IMR-90 (cell line): ENCODE results near the gene COL6A3.

Experiments
- BHLHE40 ChIP-seq: fragments of 150-350 bp; IDR thresholded peaks from 2 replicates; pipeline ENCODE4 v1.6.1; 2016; ENCODE audit warnings: mild to moderate bottlenecking, low read depth, low read length
- CEBPB ChIP-seq: IDR thresholded peaks from 2 replicates; pipeline ENCODE4 v1.6.1; 2012; ENCODE audit warnings: low read depth, low read length, improper control_type of control experiment
- CHD1 ChIP-seq: IDR thresholded peaks from 2 replicates; pipeline ENCODE4 v1.6.1; 2012; ENCODE audit warnings: low read depth, low read length, improper control_type of control experiment
- CTCF ChIP-seq: conservative IDR thresholded peaks from 2 replicates; pipeline ENCODE4 v1.5.1; 2012; ENCODE audit warnings: mild to moderate bottlenecking, low read depth, low read length, improper control_type of control experiment
- FOS ChIP-seq: fragments of 150-350 bp; IDR thresholded peaks from 2 replicates; pipeline ENCODE4 v1.6.1; 2016; ENCODE audit warnings: low read depth, low read length
- MAFK ChIP-seq: IDR thresholded peaks from 2 replicates; pipeline ENCODE4 v1.6.1; 2012; ENCODE audit warnings: low read depth, low read length, improper control_type of control experiment
- MAZ ChIP-seq: IDR thresholded peaks from 2 replicates; pipeline ENCODE4 v1.6.1; 2012; ENCODE audit warnings: low read depth, mild to moderate bottlenecking, low read length, improper control_type of control experiment, moderate library complexity, borderline replicate concordance
- MXI1 ChIP-seq: IDR thresholded peaks from 2 replicates; pipeline ENCODE4 v1.6.1; 2012; ENCODE audit warnings: low read depth, mild to moderate bottlenecking, low read length, moderate library complexity, borderline replicate concordance
- POLR2A ChIP-seq: IDR thresholded peaks from 2 replicates; pipeline ENCODE4 v1.6.1; 2012; ENCODE audit warnings: mild to moderate bottlenecking, low read depth, low read length
- RAD21 ChIP-seq: IDR thresholded peaks from 2 replicates; pipeline ENCODE4 v1.6.1; 2012; ENCODE audit warnings: low read length, improper control_type of control experiment
- RCOR1 ChIP-seq: IDR thresholded peaks from 2 replicates; pipeline ENCODE4 v1.6.1; 2012; ENCODE audit warnings: mild to moderate bottlenecking, low read length, improper control_type of control experiment; ENCODE audit not compliant: insufficient replicate concordance
- RFX5 ChIP-seq: IDR thresholded peaks from 2 replicates; pipeline ENCODE4 v1.8.0; 2012; ENCODE audit warnings: low read depth, mild to moderate bottlenecking, low read length, moderate library complexity
- TF ChIP-seq, protein P1 (sequence below): fragments of 150-350 bp; IDR thresholded peaks from 2 replicates; pipeline ENCODE4 v1.6.1; 2017; ENCODE audit warnings: mild to moderate bottlenecking, antibody characterized with exemption, low read length, low read depth

DNA sequence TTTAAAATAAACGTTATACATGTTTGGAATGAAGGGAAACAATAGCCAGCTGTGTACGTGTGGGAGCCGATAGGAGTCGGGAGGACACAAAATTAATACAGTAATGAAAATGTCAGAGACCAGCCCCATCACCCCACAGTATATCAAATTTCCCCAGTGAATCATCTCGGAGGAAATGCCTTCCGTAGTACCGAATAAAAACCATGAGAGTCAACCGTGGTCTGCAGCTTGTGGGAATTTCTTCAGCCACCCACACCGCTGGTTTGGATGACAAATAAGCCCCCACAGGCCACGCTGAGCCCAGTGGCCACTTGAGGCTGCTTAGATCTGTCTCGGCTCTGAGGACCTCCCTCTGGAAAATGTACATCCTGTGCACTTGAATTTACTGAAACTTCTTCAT lies 133.7 kb downstream of the COL6A3 start:
- TF ChIP-seq CTCF: 0 out of 2 replicates have a peak, but pooled peaks have one; percentile 16
- TF ChIP-seq CHD1: no peak
- peak; percentile 89 for TF ChIP-seq POLR2A
- TF ChIP-seq BHLHE40: peak; percentile 66
- TF ChIP-seq RCOR1: no peak
- peak; percentile 97 for TF ChIP-seq FOS
- 0 out of 2 replicates have a peak, but pooled peaks have one; percentile 3 for TF ChIP-seq MAFK
- TF ChIP-seq CEBPB: peak; percentile 45; the same call in 1 of the 2 replicates
- TF ChIP-seq, protein P1, sequence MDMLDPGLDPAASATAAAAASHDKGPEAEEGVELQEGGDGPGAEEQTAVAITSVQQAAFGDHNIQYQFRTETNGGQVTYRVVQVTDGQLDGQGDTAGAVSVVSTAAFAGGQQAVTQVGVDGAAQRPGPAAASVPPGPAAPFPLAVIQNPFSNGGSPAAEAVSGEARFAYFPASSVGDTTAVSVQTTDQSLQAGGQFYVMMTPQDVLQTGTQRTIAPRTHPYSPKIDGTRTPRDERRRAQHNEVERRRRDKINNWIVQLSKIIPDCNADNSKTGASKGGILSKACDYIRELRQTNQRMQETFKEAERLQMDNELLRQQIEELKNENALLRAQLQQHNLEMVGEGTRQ: no peak
- peak; percentile 33; the same call in 1 of the 2 replicates for TF ChIP-seq MXI1
- peak; percentile 45 for TF ChIP-seq RAD21
- TF ChIP-seq RFX5: no peak
- TF ChIP-seq MAZ: peak; percentile 86; the same call in 1 of the 2 replicates
